ENCODE measurements around the gene PLCG1.
"Not testable (repeated sequence)": the region's sequence is repeated elsewhere in the genome, so short reads cannot be mapped to it uniquely, and the experiment has no call there.

The PLCG1 gene

GRCh38 chr20:41125530-41126457 is 11.5 kb upstream of the PLCG1 start:
- no peak for DNase-seq

GRCh38 chr20:41126719-41127118 is 10.6 kb upstream of the PLCG1 start:
- DNase-seq: no peak

DNA sequence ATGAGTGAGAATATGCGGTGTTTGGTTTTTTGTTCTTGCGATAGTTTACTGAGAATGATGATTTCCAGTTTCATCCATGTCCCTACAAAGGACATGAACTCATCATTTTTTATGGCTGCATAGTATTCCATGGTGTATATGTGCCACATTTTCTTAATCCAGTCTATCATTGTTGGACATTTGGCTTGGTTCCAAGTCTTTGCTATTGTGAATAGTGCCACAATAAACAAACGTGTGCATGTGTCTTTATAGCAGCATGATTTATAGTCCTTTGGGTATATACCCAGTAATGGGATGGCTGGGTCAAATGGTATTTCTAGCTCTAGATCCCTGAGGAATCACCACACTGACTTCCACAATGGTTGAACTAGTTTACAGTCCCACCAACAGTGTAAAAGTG is 9.0 kb upstream of the PLCG1 start:
- DNase-seq: not testable (repeated sequence)

DNA sequence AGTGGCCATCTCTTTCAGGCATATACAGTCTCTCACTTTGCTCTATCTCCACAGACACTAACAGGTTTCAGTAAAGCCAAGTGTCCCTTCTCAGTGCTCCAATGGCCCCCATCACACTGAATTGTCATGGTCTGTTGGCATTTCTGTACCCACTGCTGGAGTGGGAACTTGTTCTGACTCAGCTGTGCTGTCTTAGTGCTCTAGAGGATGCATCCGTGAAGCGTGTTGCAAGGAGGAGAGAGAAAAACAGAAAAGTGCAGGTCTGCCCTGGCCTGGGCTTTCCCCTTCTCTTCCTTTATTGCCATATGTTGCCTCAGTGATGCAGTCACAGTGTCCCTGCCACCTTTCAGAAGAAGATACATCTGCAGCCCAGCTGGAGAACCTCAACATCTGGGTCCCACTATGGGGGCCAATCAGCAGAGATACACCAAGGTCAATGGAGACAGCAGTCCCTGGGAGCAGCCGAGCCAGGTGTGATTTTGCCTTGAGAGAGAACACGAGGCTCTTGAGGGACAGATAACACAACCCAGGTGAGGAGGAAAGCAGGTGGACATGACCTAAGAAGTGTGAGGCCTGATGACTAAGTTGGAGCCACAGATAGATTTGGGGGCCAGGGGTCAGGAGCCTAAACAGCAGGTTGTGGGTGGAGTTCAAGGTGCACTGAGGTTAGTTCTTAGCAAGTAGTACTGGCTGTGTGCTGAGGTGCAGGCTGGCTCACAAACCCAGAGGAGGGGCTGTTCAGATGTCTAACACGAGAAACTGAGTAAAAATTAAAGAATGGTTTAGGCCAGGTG is 5.6 kb upstream of the PLCG1 start:
- no peak for DNase-seq

GRCh38 chr20:41132388-41132775 is 5.0 kb upstream of the PLCG1 start:
- not testable (repeated sequence) for DNase-seq

- DNase-seq: no peak
These were observed 3.5 kb upstream of the PLCG1 start for GRCh38 chr20:41133709-41134361.

- DNase-seq: no peak
These were observed 2.8 kb upstream of the PLCG1 start for GRCh38 chr20:41134362-41135186.

- DNase-seq: no peak
These were observed 2.0 kb upstream of the PLCG1 start for GRCh38 chr20:41135187-41135887.

GRCh38 chr20:41135888-41136679 is 1.3 kb upstream of the PLCG1 start:
- no peak for DNase-seq

GRCh38 chr20:41137614-41138474 is 501 bp downstream of the PLCG1 start:
- DNase-seq: peak; percentile 80

- DNase-seq: no peak
These were observed 1.3 kb downstream of the PLCG1 start for GRCh38 chr20:41138475-41139226.

- no peak for DNase-seq
These were observed 2.1 kb downstream of the PLCG1 start for GRCh38 chr20:41139227-41140093.

DNA sequence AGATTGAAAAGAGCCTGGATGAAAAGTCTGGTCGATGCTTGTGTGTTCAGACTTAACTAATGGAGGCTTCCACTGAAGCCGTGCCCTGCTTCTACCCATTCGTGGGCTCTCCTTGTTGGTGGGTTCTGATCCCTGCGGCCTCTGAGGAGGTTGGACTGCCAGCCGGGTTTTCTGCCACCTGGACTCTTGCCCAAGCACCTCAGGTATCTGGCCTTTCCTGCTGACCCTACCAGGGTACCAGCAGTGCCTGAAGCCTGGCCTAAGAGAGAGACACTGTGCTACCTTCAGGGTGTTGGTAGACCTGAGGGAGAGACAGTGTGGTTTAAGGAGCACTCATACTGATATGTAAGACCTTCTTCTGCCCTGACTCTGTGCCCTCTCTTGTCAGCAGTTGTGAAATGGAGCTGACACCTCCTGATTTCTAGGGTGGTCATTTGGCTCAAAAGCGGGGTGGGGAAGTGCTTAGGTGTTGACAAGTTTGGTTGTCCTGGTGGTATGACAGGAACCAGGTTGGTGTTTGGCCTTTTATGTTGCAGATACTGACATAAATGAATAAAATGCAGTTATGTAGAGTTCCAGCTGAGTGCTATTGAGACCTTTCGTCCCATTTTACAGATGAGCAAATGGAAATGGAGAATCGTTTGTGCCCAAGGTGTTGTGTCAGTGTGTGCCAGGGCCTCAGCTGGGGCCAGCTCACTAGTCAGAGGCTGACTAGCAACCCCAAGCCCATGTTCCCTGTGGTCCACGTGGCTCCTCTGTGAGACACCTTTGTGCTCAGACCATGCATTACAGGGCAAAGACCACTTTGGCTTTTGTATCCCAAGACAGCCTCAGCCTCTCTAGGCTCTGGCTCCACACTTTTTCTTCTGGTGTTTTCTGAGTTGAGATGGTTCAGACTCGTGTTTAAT is 3.1 kb downstream of the PLCG1 start:
- no peak for DNase-seq

DNA sequence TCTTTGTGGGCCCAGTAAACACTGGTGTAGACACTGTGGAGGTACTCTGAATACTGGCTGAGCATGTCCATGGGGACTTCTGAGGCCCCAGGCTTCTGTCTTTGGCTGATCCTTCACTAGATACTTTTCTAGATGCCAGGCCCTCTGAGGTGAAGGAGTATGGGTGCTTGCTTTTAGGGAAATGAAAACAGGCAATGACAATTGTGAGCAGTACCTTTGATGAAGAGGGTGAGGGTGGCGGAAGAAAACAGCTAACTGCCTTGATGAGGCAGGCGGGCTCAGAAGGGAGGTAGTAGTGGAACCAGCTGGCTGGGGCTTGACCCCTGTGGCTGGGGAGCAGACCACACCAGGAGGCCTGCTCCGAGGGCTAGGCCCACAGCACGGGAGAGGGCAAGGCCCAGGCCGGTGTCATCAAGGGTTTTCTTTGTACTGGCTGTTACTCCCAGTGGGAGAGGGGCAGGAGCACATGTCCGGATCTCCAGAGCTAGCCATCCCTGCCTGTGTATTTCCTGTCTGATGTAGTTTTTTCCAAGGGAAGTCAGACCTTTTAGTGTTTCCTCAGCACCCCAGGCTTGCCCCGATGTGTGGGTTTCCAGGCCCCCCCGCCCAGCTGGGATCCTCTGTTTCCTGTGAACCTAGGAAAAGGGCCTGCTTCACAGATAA is 3.9 kb downstream of the PLCG1 start:
- no peak for DNase-seq

- no peak for DNase-seq
These were observed 4.9 kb downstream of the PLCG1 start for GRCh38 chr20:41142245-41142644.

DNA sequence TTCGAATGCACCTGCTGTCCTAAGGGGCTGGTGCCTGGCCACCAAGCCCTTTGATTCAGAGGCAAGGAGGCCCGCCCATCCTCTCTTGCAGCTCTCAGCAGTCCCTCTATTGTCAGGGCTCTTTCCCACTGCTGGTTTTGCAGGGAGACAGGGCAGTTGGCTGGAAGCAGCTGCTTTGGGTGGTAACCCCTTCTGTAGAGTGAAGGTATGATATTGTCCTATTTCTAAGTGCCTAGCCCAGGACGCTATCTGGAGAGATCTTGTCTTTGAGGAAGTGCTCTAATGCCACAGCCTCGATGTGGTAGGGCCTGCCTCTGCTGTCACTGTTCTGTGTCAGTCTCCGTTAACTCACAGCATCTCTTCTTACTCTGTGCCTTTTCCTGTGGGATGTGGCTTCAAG is 5.6 kb downstream of the PLCG1 start:
- no peak for DNase-seq

DNA sequence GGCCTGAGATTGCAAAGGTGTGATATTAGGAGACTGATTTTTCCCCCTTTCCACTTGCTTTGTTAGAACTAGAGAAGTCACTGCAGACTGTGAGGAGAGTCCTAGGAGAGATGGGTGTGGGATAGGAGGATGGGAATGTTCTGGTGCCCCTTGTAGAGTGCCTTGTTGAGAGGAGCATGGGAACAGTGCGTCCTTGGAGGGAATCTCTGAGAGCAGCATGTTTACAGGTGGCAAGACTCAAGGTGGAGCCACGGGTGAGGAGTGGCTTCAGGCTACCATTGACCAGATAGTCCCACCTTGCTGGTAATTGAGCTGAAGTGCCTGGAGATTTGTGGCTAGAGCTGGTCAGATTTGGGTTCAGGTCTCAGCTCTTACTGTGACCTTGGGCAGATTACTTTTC is 6.0 kb downstream of the PLCG1 start:
- no peak for DNase-seq
